ENCODE results near the gene FMNL1. TPM values are rescaled to one million over a fixed set of nuclear protein-coding genes. Genes with fewer than 3 reads are reported as not detected.

Gene FMNL1
- total RNA-seq, 2 experiments from 2014 or later: 465 to 477 TPM

- POLR2A ChIA-PET: interaction anchor here (0.7 to 3.1 kb wide), 10 partner anchors 15 to 116 kb away, joined by 3 to 27 read pairs (median 6); partner anchors contain the start of gene MAP3K14
- H3K36me3 Mint-ChIP-seq (ENCODE audit: low read depth): peaks cover 36% of the 10 kb centered on the region
- no peaks in the 10 kb centered on the region for H3K27me3 Mint-ChIP-seq
- H3K4me1 Mint-ChIP-seq: peaks cover 17% of the 10 kb centered on the region
- CTCF ChIA-PET: interaction anchor here (1.0 to 5.4 kb wide), 24 partner anchors 8 to 142 kb away, joined by 3 to 114 read pairs (median 8); partner anchors contain the start of genes ACBD4, MAP3K14 and SPATA32
- no peak for DNase-seq
- no peak overlapping the region for H3K4me3 Mint-ChIP-seq
- no peaks in the 10 kb centered on the region for H3K9me3 Mint-ChIP-seq
- no peak overlapping the region for H3K27ac Mint-ChIP-seq
Measured at GRCh38 chr17:45277992-45278391, 56.3 kb downstream of the FMNL1 start.

GRCh38 chr17:45279898-45280297 is 58.2 kb downstream of the FMNL1 start:
- Mint-ChIP-seq H3K4me3 (no peak overlapping the region), H3K36me3 (ENCODE audit: low read depth) (peaks cover 37% of the 10 kb centered on the region), H3K27me3 (no peaks in the 10 kb centered on the region), H3K9me3 (no peaks in the 10 kb centered on the region), H3K27ac (no peak overlapping the region), H3K4me1 (peaks cover 21% of the 10 kb centered on the region)
- POLR2A ChIA-PET: interaction anchor here (1.0 kb wide), 1 partner anchor 37 kb away, joined by 3 read pairs; the partner anchor contains the start of gene MAP3K14
- DNase-seq: no peak
- CTCF ChIA-PET: no interaction called here

DNA sequence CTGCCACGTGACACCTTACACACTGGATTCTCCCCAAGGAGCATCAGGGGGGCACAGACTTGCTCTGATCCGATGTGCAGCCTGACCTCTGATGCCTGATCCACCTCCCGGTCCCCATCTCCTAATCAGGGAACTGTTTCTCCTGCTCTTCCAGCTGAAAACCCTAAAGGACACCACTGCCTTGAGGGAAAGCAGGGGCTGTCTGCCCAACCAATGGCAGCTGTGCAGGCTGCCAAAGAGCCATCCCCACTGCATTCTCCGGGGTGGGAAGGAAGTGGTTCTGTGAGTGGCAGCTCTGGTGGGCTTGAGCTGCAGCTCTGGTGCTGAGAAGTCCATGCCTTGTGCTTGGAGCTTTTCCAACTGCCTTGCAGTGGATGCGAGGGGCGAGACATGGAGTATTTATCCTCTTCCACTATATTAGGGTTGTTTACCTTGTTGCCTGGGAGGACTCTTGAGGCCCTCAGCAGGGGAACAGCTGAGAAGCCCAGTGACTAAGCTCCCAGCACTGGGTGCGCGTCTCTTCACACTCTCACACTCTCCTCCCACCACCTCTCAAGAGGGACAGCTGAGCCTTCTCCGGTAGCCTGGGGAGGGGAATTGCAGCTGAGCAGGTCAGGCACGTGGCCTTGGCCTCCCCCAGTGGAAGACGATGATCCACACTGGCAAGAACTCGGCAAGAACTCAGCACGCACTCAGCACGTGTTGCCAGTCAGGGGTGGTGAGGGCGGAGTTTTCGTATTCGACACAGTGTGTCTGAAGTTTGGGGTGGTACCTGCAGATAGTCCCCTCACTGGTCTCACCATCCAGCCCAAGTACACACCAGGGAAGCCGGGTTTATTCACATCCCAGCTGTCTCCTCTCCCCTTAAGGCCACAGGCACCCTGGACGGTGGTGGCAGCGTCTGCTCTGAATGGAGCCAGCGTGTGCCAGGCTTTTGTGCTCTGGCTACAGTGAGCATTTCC is 61.3 kb downstream of the FMNL1 start:
- Mint-ChIP-seq H3K9me3 (no peaks in the 10 kb centered on the region), H3K4me1 (peaks cover 13% of the 10 kb centered on the region), H3K36me3 (ENCODE audit: low read depth) (peaks cover 55% of the 10 kb centered on the region), H3K27ac (peak overlapping the region; percentile 21), H3K4me3 (no peak overlapping the region), H3K27me3 (no peaks in the 10 kb centered on the region)
- ChIA-PET POLR2A (interaction anchor here (1.2 to 4.0 kb wide), 3 partner anchors 29 to 110 kb away, joined by 3 to 16 read pairs (median 4); partner anchors contain the start of gene MAP3K14), CTCF (interaction anchor here (0.6 to 1.6 kb wide), 6 partner anchors 19 to 99 kb away, joined by 3 to 5 read pairs (median 4); partner anchors contain the start of gene MAP3K14)
- no peak for DNase-seq

DNA sequence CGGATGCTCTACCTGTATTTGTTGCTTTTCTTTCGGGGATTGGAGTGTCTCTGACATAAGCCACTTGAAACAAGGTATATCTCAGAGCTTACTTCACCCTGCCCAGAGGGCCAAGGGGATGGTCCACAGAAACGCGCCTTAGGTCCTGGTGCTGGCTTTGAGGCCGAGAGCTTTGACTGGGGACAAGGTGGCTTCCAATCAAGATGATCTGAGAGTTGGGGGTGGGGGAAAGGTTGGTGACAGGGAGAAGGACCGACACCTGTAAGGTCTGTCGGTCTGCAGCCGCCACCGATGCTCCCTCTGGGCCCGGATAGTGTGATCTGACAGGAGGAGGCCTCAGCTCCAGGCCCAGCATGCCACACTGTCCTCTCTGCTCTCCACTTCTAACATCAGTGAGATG is 62.0 kb downstream of the FMNL1 start:
- Mint-ChIP-seq H3K4me1 (peaks cover 13% of the 10 kb centered on the region), H3K36me3 (ENCODE audit: low read depth) (peaks cover 57% of the 10 kb centered on the region), H3K9me3 (no peaks in the 10 kb centered on the region), H3K4me3 (no peak overlapping the region), H3K27me3 (no peaks in the 10 kb centered on the region), H3K27ac (peak overlapping the region; percentile 68)
- DNase-seq: no peak
- ChIA-PET CTCF (interaction anchor here (0.6 to 1.7 kb wide), 5 partner anchors 18 to 102 kb away, joined by 3 to 9 read pairs (median 4); no protein-coding TSS in a partner anchor), POLR2A (interaction anchor here (1.1 to 4.0 kb wide), 3 partner anchors 28 to 109 kb away, joined by 3 to 16 read pairs (median 3); partner anchors contain the start of gene MAP3K14)

GRCh38 chr17:45284176-45285140 is 62.8 kb downstream of the FMNL1 start:
- H3K4me1 Mint-ChIP-seq: peaks cover 10% of the 10 kb centered on the region
- H3K9me3 Mint-ChIP-seq: no peaks in the 10 kb centered on the region
- CTCF ChIA-PET: interaction anchor here (0.7 to 1.7 kb wide), 7 partner anchors 7 to 101 kb away, joined by 3 to 9 read pairs (median 4); no protein-coding TSS in a partner anchor
- H3K4me3 Mint-ChIP-seq: no peak overlapping the region
- no peaks in the 10 kb centered on the region for H3K27me3 Mint-ChIP-seq
- peak overlapping the region; percentile 68 for H3K27ac Mint-ChIP-seq
- DNase-seq: peak; percentile 50
- POLR2A ChIA-PET: interaction anchor here (1.1 to 4.0 kb wide), 5 partner anchors 27 to 108 kb away, joined by 3 to 16 read pairs (median 3); partner anchors contain the start of gene MAP3K14
- peaks cover 59% of the 10 kb centered on the region for H3K36me3 Mint-ChIP-seq (ENCODE audit: low read depth)

GRCh38 chr17:45286286-45286685 is 64.6 kb downstream of the FMNL1 start:
- H3K27ac Mint-ChIP-seq: no peak overlapping the region
- H3K4me1 Mint-ChIP-seq: peaks cover 19% of the 10 kb centered on the region
- H3K4me3 Mint-ChIP-seq: no peak overlapping the region
- DNase-seq: no peak
- no peaks in the 10 kb centered on the region for H3K27me3 Mint-ChIP-seq
- H3K36me3 Mint-ChIP-seq (ENCODE audit: low read depth): peaks cover 67% of the 10 kb centered on the region
- H3K9me3 Mint-ChIP-seq: no peaks in the 10 kb centered on the region
- ChIA-PET POLR2A (interaction anchor here (1.1 to 4.0 kb wide), 6 partner anchors 13 to 31 kb away, joined by 3 to 16 read pairs (median 4); partner anchors contain the start of gene MAP3K14), CTCF (interaction anchor here (1.3 to 4.0 kb wide), 3 partner anchors 9 to 30 kb away, joined by 4 to 24 read pairs (median 6); no protein-coding TSS in a partner anchor)

- DNase-seq: no peak
- ChIA-PET CTCF (interaction anchor here (1.0 to 4.0 kb wide), 4 partner anchors 10 to 97 kb away, joined by 3 to 24 read pairs (median 4); no protein-coding TSS in a partner anchor), POLR2A (interaction anchor here (0.9 to 2.3 kb wide), 4 partner anchors 23 to 33 kb away, joined by 5 to 7 read pairs (median 6); partner anchors contain the start of gene MAP3K14)
- Mint-ChIP-seq H3K9me3 (no peaks in the 10 kb centered on the region), H3K27me3 (no peaks in the 10 kb centered on the region), H3K36me3 (ENCODE audit: low read depth) (peaks cover 64% of the 10 kb centered on the region), H3K4me1 (peaks cover 26% of the 10 kb centered on the region), H3K4me3 (no peak overlapping the region), H3K27ac (no peak overlapping the region)
Measured at GRCh38 chr17:45287526-45288500, 66.1 kb downstream of the FMNL1 start.

GRCh38 chr17:45288825-45289224 is 67.1 kb downstream of the FMNL1 start:
- DNase-seq: no peak
- ChIA-PET CTCF (interaction anchor here (0.9 to 4.0 kb wide), 4 partner anchors 11 to 96 kb away, joined by 3 to 24 read pairs (median 4); partner anchors contain the start of gene MAP3K14), POLR2A (interaction anchor here (1.4 to 2.0 kb wide), 3 partner anchors 24 to 32 kb away, joined by 4 to 7 read pairs (median 5); partner anchors contain the start of gene MAP3K14)
- peaks cover 36% of the 10 kb centered on the region for H3K4me1 Mint-ChIP-seq
- H3K27me3 Mint-ChIP-seq: no peaks in the 10 kb centered on the region
- no peak overlapping the region for H3K27ac Mint-ChIP-seq
- peaks cover 55% of the 10 kb centered on the region for H3K36me3 Mint-ChIP-seq (ENCODE audit: low read depth)
- H3K9me3 Mint-ChIP-seq: no peaks in the 10 kb centered on the region
- H3K4me3 Mint-ChIP-seq: no peak overlapping the region

- POLR2A ChIA-PET: interaction anchor here (1.0 to 2.0 kb wide), 4 partner anchors 23 to 92 kb away, joined by 3 to 7 read pairs (median 4); partner anchors contain the start of gene MAP3K14
- Mint-ChIP-seq H3K9me3 (no peaks in the 10 kb centered on the region), H3K36me3 (ENCODE audit: low read depth) (peaks cover 53% of the 10 kb centered on the region), H3K27ac (peak overlapping the region; percentile 64), H3K4me3 (no peak overlapping the region), H3K27me3 (no peaks in the 10 kb centered on the region), H3K4me1 (peaks cover 41% of the 10 kb centered on the region)
- DNase-seq: no peak
- CTCF ChIA-PET: interaction anchor here (0.9 to 4.0 kb wide), 3 partner anchors 12 to 28 kb away, joined by 3 to 24 read pairs (median 4); partner anchors contain the start of gene MAP3K14
Measured at GRCh38 chr17:45289301-45290268, 67.9 kb downstream of the FMNL1 start.

GRCh38 chr17:45290269-45290765 is 68.6 kb downstream of the FMNL1 start:
- peaks cover 44% of the 10 kb centered on the region for H3K4me1 Mint-ChIP-seq
- ChIA-PET POLR2A (interaction anchor here (1.0 to 2.0 kb wide), 3 partner anchors 22 to 91 kb away, joined by 3 to 7 read pairs (median 4); partner anchors contain the start of gene MAP3K14), CTCF (interaction anchor here (4.0 kb wide), 1 partner anchor 13 kb away, joined by 24 read pairs; no protein-coding TSS in a partner anchor)
- no peak overlapping the region for H3K4me3 Mint-ChIP-seq
- no peaks in the 10 kb centered on the region for H3K9me3 Mint-ChIP-seq
- H3K27me3 Mint-ChIP-seq: no peaks in the 10 kb centered on the region
- H3K27ac Mint-ChIP-seq: peak overlapping the region; percentile 59
- no peak for DNase-seq
- H3K36me3 Mint-ChIP-seq (ENCODE audit: low read depth): peaks cover 49% of the 10 kb centered on the region

Data from activated CD4-positive, alpha-beta memory T cell treated with anti-CD3 and anti-CD28 coated beads, Interleukin-2, amount 10 ng/mL, durations not matched to agents 7 days and 5 days (primary cell).